ENCODE results near the gene H19. TPM values are rescaled to one million over a fixed set of nuclear protein-coding genes. Genes with fewer than 3 reads are reported as not detected.

Gene H19
- 11.4 and 65.2 TPM in 2 replicates for total RNA-seq

DNA sequence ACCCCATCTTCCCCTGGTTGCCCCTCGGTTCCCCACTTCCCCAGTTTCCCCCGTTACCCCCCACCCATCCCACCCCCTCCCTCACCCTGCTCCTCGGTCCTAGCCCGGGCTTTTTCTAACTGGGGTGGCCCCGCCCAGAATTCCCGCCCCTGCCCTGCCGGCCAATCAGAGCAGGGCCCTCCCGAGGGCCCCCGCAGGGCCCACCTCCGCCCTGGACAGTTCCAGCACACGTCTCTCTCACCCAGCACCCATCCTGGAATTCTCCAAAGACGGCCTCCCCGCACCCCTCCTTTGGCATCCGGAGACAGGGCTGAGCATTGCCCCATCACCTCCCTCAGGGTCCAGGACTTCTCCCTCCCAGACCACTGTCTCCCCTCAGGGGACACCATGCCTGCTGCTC is at the start of gene H19:
H19 (minus strand) TSS at position 88 of the 400 bp plus-strand sequence.

DNA sequence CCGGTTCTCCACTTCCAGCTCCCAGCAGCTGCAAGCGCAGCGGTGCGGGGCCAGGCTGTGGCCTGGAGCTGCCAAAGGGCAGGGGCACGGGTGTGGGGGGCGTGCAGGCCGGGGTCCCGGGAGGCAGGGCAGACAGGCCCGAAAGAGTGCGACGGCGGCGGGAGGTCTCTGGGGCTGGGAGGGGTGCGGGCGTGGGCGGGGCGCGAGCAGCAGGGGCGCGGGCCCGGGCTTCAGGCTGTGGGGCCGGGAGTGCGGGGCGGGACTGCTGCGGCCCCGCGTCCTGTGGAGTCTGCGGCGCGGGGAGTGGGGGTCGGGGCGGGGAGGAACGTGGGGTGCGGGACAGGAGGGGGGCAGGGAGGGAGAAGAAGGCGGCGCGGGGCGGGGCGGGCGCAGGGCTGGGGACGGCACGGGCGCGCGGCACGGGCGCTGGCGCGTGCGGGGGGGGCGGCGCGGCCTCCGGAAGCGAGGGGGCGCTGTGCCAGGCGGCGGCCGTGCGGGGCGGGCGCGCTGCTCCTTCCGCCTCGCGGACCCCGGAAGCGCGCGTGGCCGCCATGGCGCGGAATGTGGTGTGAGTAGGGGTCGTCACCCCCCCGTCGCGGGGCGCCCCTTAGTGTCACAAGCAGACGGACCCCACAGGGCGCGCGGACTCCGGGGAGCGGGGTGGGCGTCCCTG is 50.7 kb downstream of the H19 start, which contains the start of gene MRPL23:
MRPL23 (plus strand) TSS at position 521 of the 673 bp plus-strand sequence; CDS start at position 552, 31 bp downstream.

Other genes starting within 250 kb of the H19 start
- gene IFITM10, start 247.2 kb downstream of the H19 start, total RNA-seq: 1.9 and 2.7 TPM in 2 replicates
- 782 and 876 TPM in 2 replicates for gene CTSD, start 233.9 kb downstream of the H19 start, total RNA-seq
- gene SYT8, start 162.9 kb downstream of the H19 start, total RNA-seq: 0.07 TPM in 2 replicates
- gene TNNI2, start 158.9 kb downstream of the H19 start, total RNA-seq: not detected in 2 replicates
- 0.66 and 4.7 TPM in 2 replicates for gene LSP1, start 144.8 kb downstream of the H19 start, total RNA-seq
- gene PRR33, start 105.9 kb downstream of the H19 start, total RNA-seq: not detected in 2 replicates
- gene TNNT3, start 78.1 kb downstream of the H19 start, total RNA-seq: 0.33 TPM in 1 of 2 replicates, not detected in the other
- gene MRPL23, start 50.5 kb downstream of the H19 start, total RNA-seq: 55.7 and 57.7 TPM in 2 replicates
- gene IGF2, start 141.5 kb upstream of the H19 start, total RNA-seq: 0.07 and 0.10 TPM in 2 replicates
- gene INS, start 163.4 kb upstream of the H19 start, total RNA-seq: not detected in 2 replicates
- not detected in 2 replicates for gene TH, start 174.0 kb upstream of the H19 start, total RNA-seq

Data from smooth muscle cell of the pulmonary artery (primary cell).